Karpas-422 (cell line): ENCODE data around the gene CIPC. TPM values are rescaled to one million over a fixed set of nuclear protein-coding genes. Genes with fewer than 3 reads are reported as not detected.

ENCODE experiments used
- DNase-seq: peaks from one replicate; pipeline ENCODE4 v3.0.0-alpha.2; 2015
- H2AFZ ChIP-seq: fragments of 200-600 bp; sonication (generic); 2 replicates; pipeline ENCODE4 v1.6.1; 2014; ENCODE audit warnings: antibody characterized with exemption, low read length, mixed read lengths
- H3K27ac ChIP-seq: fragments of 200-600 bp; sonication (generic); 2 replicates; pipeline ENCODE4 v1.5.1; 2014; ENCODE audit warnings: mild to moderate bottlenecking, low read length, moderate library complexity
- H3K27me3 ChIP-seq: fragments of 200-600 bp; sonication (generic); 2 replicates; pipeline ENCODE4 v1.6.1; 2014; ENCODE audit warnings: low read length, mixed read lengths
- H3K36me3 ChIP-seq: fragments of 200-600 bp; sonication (generic); 2 replicates; pipeline ENCODE4 v1.6.1; 2014; ENCODE audit warnings: low read length, mixed read lengths; ENCODE audit not compliant: insufficient read depth
- H3K4me1 ChIP-seq: fragments of 200-600 bp; sonication (generic); 2 replicates; pipeline ENCODE4 v1.6.1; 2014; ENCODE audit warnings: mild to moderate bottlenecking, low read length, mixed read lengths
- H3K4me2 ChIP-seq: fragments of 200-600 bp; sonication (generic); 2 replicates; pipeline ENCODE4 v1.6.1; 2014; ENCODE audit warnings: low read length, low read depth, mild to moderate bottlenecking; ENCODE audit not compliant: poor library complexity, severe bottlenecking
- H3K4me3 ChIP-seq: fragments of 200-600 bp; sonication (generic); 2 replicates; pipeline ENCODE4 v1.5.1; 2014; ENCODE audit warnings: mild to moderate bottlenecking, antibody characterized with exemption, low read length, mixed read lengths
- H3K79me2 ChIP-seq: fragments of 200-600 bp; sonication (generic); 2 replicates; pipeline ENCODE4 v1.6.1; 2014; ENCODE audit warnings: mild to moderate bottlenecking, low read length, mixed read lengths
- H3K9ac ChIP-seq: fragments of 200-600 bp; sonication (generic); 2 replicates; pipeline ENCODE4 v1.6.0; 2014; ENCODE audit warnings: low read length
- H3K9me2 ChIP-seq: fragments of 200-600 bp; sonication (generic), shearing (Covaris generic); replicated peaks from 2 replicates; pipeline ENCODE4 v1.6.0; 2014; ENCODE audit warnings: mild to moderate bottlenecking, low read length, moderate library complexity; ENCODE audit not compliant: insufficient read depth
- H3K9me3 ChIP-seq: fragments of 300-700, 200-600 bp; sonication (generic); 2 replicates; pipeline ENCODE4 v1.6.1; 2014; ENCODE audit warnings: low read length, mixed read lengths
- H4K20me1 ChIP-seq: fragments of 200-600 bp; sonication (generic); 2 replicates; pipeline ENCODE4 v1.6.1; 2014; ENCODE audit warnings: mild to moderate bottlenecking, antibody characterized with exemption, low read length, low read depth; ENCODE audit not compliant: insufficient read depth
- total RNA-seq: library from RNA; depleted of rRNA; stranded (reverse); fragments of >200 nt; shearing (Covaris generic); gene quantifications from 2 replicates; pipeline ENCODE4 v1.2.3, GENCODE V29; 2014; ENCODE audit warnings: low replicate concordance

CIPC gene
- total RNA-seq, 1 experiment from 2014 or later = 47.0 TPM

DNA sequence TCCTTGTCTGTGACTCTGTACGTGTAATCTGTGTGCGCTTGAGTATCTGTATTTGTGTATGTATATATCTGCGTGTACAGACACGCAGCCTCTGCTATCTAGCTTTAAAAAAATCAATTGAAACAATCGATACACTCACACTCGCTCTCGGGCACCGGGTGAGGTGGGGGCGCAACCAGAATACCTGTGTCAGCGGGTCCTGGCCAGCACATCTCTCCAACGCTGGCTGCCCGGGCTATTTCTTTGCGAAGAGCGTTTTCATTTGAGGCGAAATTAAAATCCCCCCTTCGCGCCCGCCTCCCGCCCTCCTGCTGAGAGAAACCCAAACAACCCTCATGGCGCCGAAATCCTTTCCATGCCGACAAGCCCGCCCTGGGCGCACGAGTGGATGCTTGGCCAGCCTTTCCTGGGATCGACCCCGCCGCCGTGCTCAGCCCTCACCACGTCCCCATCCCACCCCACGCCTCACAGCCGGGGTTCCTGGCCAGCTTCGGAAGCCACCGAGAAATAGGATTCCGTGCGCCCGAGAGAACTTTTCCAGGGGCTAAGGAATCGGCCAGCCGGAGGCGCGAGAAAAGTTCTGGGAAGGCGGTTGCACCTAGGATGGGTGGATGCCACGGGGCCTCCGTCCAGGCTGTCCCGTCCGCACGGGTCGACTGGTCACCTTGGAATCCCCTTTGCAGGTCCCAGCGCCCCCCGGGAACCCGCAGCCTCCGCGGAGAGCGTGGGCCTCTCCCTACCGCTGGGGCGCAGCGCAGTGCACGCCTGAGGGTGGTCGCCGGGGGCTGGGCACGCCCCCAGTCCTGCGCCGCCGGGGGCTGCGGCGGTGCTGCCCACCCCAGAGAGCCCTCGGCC, 42.5 kb downstream of the CIPC start:
- Histone ChIP-seq H3K4me3 (no peak overlapping the region), H3K9me3 (no peaks in the 10 kb centered on the region), H3K27ac (no peak overlapping the region), H3K9me2 (no peaks in the 10 kb centered on the region), H3K9ac (no peak overlapping the region), H2AFZ (no peak overlapping the region), H3K4me2 (no peak overlapping the region), H3K79me2 (no peaks in the 10 kb centered on the region), H3K4me1 (peaks cover 4% of the 10 kb centered on the region), H4K20me1 (no peaks in the 10 kb centered on the region; the same call in 1 of the 2 replicates), H3K27me3 (no peaks in the 10 kb centered on the region), H3K36me3 (no peaks in the 10 kb centered on the region)
- no peak for DNase-seq

DNA sequence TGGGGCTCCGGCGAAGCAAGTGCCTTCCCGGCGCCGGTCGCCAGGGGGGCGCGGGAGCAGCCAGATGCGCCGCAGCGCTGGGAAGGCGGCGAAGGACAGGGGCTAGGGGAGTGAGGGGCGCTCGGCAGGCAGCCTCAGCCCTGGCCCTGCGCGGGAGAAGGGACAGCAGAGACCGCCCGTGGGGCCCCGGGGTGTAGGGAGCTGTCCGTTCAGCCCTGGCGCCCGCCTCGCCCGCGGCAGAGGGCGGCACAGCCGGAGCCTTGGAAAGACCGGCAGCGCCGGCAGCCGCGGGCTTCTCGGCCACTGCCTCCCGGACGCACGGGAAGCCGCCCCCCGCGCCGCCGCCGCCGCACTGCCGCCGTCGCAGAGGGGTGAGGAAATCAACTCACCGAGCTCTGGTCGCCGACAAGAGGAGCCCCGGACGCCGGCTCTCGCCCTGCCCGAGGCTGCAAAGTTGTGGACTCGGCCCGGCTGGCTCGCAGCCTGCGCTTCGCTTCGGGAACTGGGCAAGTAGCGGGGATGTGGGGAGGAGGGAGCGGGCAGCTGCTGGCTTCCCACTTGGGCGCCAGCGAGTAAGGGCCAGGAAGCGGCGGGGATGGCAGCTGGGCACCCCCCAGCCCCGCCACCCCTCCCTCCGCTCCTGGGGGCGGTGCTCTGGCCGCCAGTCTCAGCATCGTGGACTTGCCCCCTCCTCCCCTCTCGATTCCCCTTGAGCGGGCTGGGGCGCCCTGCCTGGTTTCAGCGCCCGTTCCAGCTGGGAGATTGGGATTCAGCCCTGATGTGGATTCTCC, 43.4 kb downstream of the CIPC start, which contains the start of gene ZDHHC22:
Gene ZDHHC22, minus strand, starts transcription at position 578 of the 791 bp plus-strand sequence. CDS start 2,053 bp downstream, outside the sequence.
- H3K4me2 ChIP-seq = no peak within 1 kb of the TSS

DNA sequence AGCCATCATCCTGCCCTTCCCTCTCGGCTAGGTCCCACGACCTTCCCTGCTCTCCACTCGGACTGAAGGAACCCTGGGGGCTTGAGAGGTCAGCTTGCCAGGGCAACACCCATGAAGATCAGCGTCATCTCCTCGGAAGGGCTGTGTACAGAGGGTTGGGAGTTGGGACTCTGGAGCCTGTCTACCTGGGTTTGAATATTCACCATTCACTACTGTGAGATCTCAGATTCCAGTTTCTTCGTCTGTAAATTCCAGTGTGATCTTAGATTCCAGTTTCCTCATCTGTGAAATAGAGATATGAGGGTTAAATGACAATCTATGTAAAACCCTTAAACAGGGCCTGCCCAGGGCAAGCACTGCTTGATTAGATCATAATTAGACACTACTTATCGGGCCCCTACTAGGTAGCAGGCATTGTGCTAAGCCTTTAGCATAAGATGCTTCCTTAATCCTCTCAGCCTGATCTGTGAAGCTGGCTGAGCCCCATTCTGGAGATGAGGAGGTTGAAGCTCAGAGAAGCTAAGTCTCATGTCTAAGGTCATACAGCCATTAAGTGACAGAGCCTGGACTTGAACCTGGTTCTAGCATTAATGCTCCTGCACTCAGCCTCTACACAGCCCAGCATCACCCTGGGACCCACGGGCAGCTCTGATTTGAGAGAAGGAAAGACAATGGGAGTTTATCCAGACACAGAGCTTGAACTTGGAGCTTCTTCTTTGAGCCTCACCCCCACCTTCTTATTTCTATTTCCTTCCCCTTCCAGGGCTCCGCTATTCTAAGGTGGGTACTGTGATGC, 44.1 kb downstream of the CIPC start:
- no peaks in the 10 kb centered on the region for H3K27me3 ChIP-seq
- no peaks in the 10 kb centered on the region for H3K79me2 ChIP-seq
- H3K4me2 ChIP-seq = no peak overlapping the region
- no peaks in the 10 kb centered on the region for H3K9me2 ChIP-seq
- H3K4me1 ChIP-seq = peaks cover 4% of the 10 kb centered on the region
- no peak overlapping the region for H3K9ac ChIP-seq
- H3K9me3 ChIP-seq = no peaks in the 10 kb centered on the region
- H2AFZ ChIP-seq = no peak overlapping the region
- no peak overlapping the region for H3K27ac ChIP-seq
- no peaks in the 10 kb centered on the region for H3K36me3 ChIP-seq
- H4K20me1 ChIP-seq = no peaks in the 10 kb centered on the region; the same call in 1 of the 2 replicates
- no peak overlapping the region for H3K4me3 ChIP-seq
- no peak for DNase-seq

More for the DNA sequence above, 43.4 kb downstream of the CIPC start, which contains the start of gene ZDHHC22:
- Histone ChIP-seq H2AFZ (no peak within 1 kb of the TSS), H3K9me2 (no peaks in the 10 kb centered on the region), H3K27ac (no peak within 1 kb of the TSS), H3K9me3 (no peaks in the 10 kb centered on the region), H3K4me3 (no peak within 1 kb of the TSS), H3K9ac (no peak within 1 kb of the TSS), H3K36me3 (no peaks in the 10 kb centered on the region), H4K20me1 (no peaks in the 10 kb centered on the region; the same call in 1 of the 2 replicates), H3K27me3 (no peaks in the 10 kb centered on the region), H3K4me1 (peaks cover 4% of the 10 kb centered on the region), H3K79me2 (no peaks in the 10 kb centered on the region)
- DNase-seq = no peak

DNA sequence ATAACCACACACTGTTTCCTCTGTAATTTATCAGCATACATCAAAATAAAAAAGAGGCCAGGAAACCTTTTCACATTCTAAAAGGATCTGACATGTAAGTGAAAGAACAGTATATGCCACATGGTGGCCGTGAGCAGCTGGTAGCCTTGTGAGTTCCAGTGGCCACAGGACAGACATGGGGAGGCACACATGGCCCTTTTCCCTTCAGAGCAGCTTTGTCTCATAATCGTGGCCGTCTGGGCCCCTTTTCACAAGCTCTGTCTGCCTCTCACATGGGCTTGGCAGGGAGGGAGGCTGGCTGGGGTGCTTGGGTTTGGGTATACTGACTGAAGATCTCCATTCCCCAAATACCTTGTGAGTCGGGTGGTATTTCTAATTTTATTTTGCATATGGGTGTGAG, 45.0 kb downstream of the CIPC start:
- Histone ChIP-seq H3K27ac (no peak overlapping the region), H3K27me3 (no peaks in the 10 kb centered on the region), H4K20me1 (no peaks in the 10 kb centered on the region), H3K4me1 (peaks cover 4% of the 10 kb centered on the region), H3K9me3 (no peaks in the 10 kb centered on the region), H2AFZ (no peak overlapping the region), H3K9me2 (no peaks in the 10 kb centered on the region), H3K4me3 (no peak overlapping the region), H3K4me2 (no peak overlapping the region), H3K36me3 (no peaks in the 10 kb centered on the region), H3K79me2 (no peaks in the 10 kb centered on the region), H3K9ac (no peak overlapping the region)
- DNase-seq = no peak

DNA sequence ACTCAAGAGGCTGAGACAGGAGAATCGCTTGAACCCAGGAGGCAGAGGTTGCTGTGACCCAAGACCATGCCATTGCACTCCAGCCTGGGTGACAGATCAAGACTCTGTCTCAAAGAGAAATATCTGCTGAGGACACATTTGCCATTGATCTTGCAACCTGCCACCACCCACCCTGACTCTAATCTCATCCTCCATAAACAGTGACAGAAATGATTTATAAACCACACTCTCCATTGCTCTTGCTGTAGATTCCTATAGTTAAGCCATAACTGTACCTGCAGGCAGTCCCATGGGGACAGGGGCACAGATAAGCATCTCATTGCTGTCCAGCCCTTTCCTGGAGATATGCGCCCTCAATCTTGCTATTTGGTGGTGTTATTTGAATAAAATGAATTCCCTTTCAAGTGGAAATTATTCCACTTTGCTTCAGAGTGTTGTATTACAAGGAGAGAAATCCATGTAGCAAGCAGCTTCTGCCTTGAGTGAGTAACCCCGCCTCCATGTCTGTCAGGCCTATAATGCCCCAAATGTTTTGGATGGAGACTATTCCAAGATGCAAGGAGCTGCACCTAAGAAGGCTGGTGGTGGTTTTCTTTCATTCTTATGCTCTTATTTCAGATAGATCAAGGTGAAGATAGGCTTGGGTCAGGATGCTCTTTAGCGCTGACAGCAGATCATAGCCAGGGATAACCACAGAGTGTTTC, 46.5 kb downstream of the CIPC start:
- H3K27me3 ChIP-seq = 0 out of 2 replicates have a peak, but pooled peaks cover 2% of the 10 kb centered on the region

GRCh38 chr14:77145975-77146740, 48.1 kb downstream of the CIPC start:
- Histone ChIP-seq H3K9me3 (no peaks in the 10 kb centered on the region), H3K79me2 (no peaks in the 10 kb centered on the region), H4K20me1 (no peaks in the 10 kb centered on the region), H3K36me3 (no peaks in the 10 kb centered on the region), H3K4me1 (no peaks in the 10 kb centered on the region), H3K27ac (no peak overlapping the region), H3K27me3 (0 out of 2 replicates have a peak, but pooled peaks cover 2% of the 10 kb centered on the region), H3K4me3 (no peak overlapping the region), H2AFZ (no peak overlapping the region), H3K9me2 (no peaks in the 10 kb centered on the region), H3K4me2 (no peak overlapping the region), H3K9ac (no peak overlapping the region)
- DNase-seq = no peak

More for the DNA sequence above, 46.5 kb downstream of the CIPC start:
- no peaks in the 10 kb centered on the region for H3K9me2 ChIP-seq
- no peaks in the 10 kb centered on the region for H4K20me1 ChIP-seq
- no peak overlapping the region for H3K9ac ChIP-seq
- H3K9me3 ChIP-seq = no peaks in the 10 kb centered on the region
- DNase-seq = no peak
- no peak overlapping the region for H3K27ac ChIP-seq
- H3K4me2 ChIP-seq = no peak overlapping the region
- H3K4me1 ChIP-seq = no peaks in the 10 kb centered on the region
- H2AFZ ChIP-seq = no peak overlapping the region
- no peaks in the 10 kb centered on the region for H3K36me3 ChIP-seq
- no peak overlapping the region for H3K4me3 ChIP-seq
- no peaks in the 10 kb centered on the region for H3K79me2 ChIP-seq
